ENCODE measurements around the gene PDE4A. TPM values are rescaled to one million over a fixed set of nuclear protein-coding genes. Genes with fewer than 3 reads are reported as not detected.

Gene PDE4A
- total and polyA plus RNA-seq, 10 of the 15 experiments (the other 5 are each of a cell fraction or from before 2014, with no cell fraction given), result 0.24 to 13.3 (median 4.9) TPM

GRCh38 chr19:10422046-10422461, 1.7 kb downstream of the PDE4A start:
- Histone ChIP-seq H3K9ac (ENCODE audit: control insufficient read depth, insufficient read depth, low read length) (no peak overlapping the region), H3K9me3 (replicated peaks; ENCODE audit: control insufficient read depth, insufficient read depth, low read length) (no peaks in the 10 kb centered on the region), H3K79me2 (ENCODE audit: control insufficient read depth, insufficient read depth, low read length) (no peaks in the 10 kb centered on the region), H3K27me3 (replicated peaks in 1 of 2; ENCODE audit: control insufficient read depth in 2 of 2, insufficient read depth in 2 of 2, low read length in 1 of 2) (peaks cover 0 to 17% of the 10 kb centered on the region in 2 experiments; a peak in 3 of 4 replicates), H4K20me1 (ENCODE audit: control insufficient read depth, insufficient read depth) (no peaks in the 10 kb centered on the region; the same call in 1 of the 2 replicates), H3K27ac (ENCODE audit: control insufficient read depth, insufficient read depth) (no peak overlapping the region), H2AFZ (ENCODE audit: control insufficient read depth, low read depth, low read length) (no peak overlapping the region), H3K4me2 (ENCODE audit: control insufficient read depth, insufficient read depth) (peak overlapping the region; percentile 65; the same call in 1 of the 2 replicates), H3K4me3 (no peak overlapping the region), H3K4me1 (ENCODE audit: control insufficient read depth, insufficient read depth, low read length) (peaks cover 56% of the 10 kb centered on the region), H3K36me3 (ENCODE audit: control insufficient read depth in 2 of 2, insufficient read depth in 2 of 2, low read length in 1 of 2) (no peaks in the 10 kb centered on the region)
- no peak for TF ChIP-seq RCOR1 (conservative IDR thresholded peaks at IDR 0.05; ENCODE audit: low read depth, low read length)
- peak; percentile 39 for TF ChIP-seq BCL3 (IDR thresholded peaks at IDR 0.05; ENCODE audit: borderline replicate concordance, insufficient read depth, low read depth, low read length, poor library complexity, severe bottlenecking)
- FAIRE-seq (no peak), ATAC-seq (no peak), DNase-seq (ENCODE audit: low read depth, low spot score) (no peak)
- 18% methylated on average over 4 of the region's 4 CpGs for WGBS (ENCODE audit: insufficient coverage, insufficient replicate concordance, low lambda C conversion rate, missing lambda C conversion rate)
- in situ Hi-C loops (cut with MboI) (no loop called here), intact Hi-C loops (cut with micrococcal nuclease; ENCODE audit: unreplicated experiment) (no loop called here)
- ChIA-PET POLR2A (interaction anchor here (0.5 to 7.8 kb wide), 6 partner anchors 8 to 185 kb away, joined by 3 to 122 read pairs (median 5); partner anchors contain the start of gene CDC37), CTCF (interaction anchor here (1.1 to 28.5 kb wide), 5 partner anchors 3 to 163 kb away, joined by 3 to 1053 read pairs (median 5); partner anchors contain the start of genes CDC37 and PDE4A), RAD21 (ENCODE audit: unreplicated experiment) (interaction anchor here (0.7 to 10.2 kb wide), 7 partner anchors 8 to 279 kb away, joined by 3 to 209 read pairs (median 3); partner anchors contain the start of genes CDC37 and QTRT1), SMC1A (ENCODE audit: uncharacterized antibody, unreplicated experiment) (interaction anchor here (1.7 to 17.7 kb wide), 2 partner anchors 11 to 15 kb away, joined by 12 to 364 read pairs; partner anchors contain the start of gene CDC37)
- no TSS peak for BruUV-seq (replicated peaks)

- H3K36me3 ChIP-seq (ENCODE audit: control insufficient read depth in 2 of 2, insufficient read depth in 2 of 2, low read length in 1 of 2), result no peaks in the 10 kb centered on the region
- H3K79me2 ChIP-seq (ENCODE audit: control insufficient read depth, insufficient read depth, low read length), result no peaks in the 10 kb centered on the region
- H3K9me3 ChIP-seq (replicated peaks; ENCODE audit: control insufficient read depth, insufficient read depth, low read length), result no peaks in the 10 kb centered on the region
- DNase-seq (ENCODE audit: low read depth, low spot score), result no peak
- no peak overlapping the region for H3K4me3 ChIP-seq
- CTCF ChIA-PET, result interaction anchor here (0.9 to 28.5 kb wide), 4 partner anchors 2 to 89 kb away, joined by 3 to 1053 read pairs (median 529); partner anchors contain the start of genes CDC37 and PDE4A
- peaks cover 63% of the 10 kb centered on the region for H3K4me1 ChIP-seq (ENCODE audit: control insufficient read depth, insufficient read depth, low read length)
- intact Hi-C loops (cut with micrococcal nuclease; ENCODE audit: unreplicated experiment), result no loop called here
- RAD21 ChIA-PET (ENCODE audit: unreplicated experiment), result interaction anchor here (1.1 to 10.2 kb wide), 2 partner anchors 9 to 16 kb away, joined by 5 to 209 read pairs; partner anchors contain the start of gene CDC37
- in situ Hi-C loops (cut with MboI), result no loop called here
- no TSS peak for BruUV-seq (replicated peaks)
- no peak overlapping the region for H3K9ac ChIP-seq (ENCODE audit: control insufficient read depth, insufficient read depth, low read length)
- no peak for ATAC-seq
- POLR2A ChIA-PET, result interaction anchor here (0.6 to 7.2 kb wide), 3 partner anchors 9 to 64 kb away, joined by 3 to 78 read pairs (median 28); partner anchors contain the start of gene CDC37
- WGBS (ENCODE audit: insufficient coverage, insufficient replicate concordance, low lambda C conversion rate, missing lambda C conversion rate), result 93% methylated on average over 2 of the region's 3 CpGs
- no peak overlapping the region for H3K27ac ChIP-seq (ENCODE audit: control insufficient read depth, insufficient read depth)
- FAIRE-seq, result no peak
- H3K4me2 ChIP-seq (ENCODE audit: control insufficient read depth, insufficient read depth), result no peak overlapping the region
- peaks cover 0 to 13% of the 10 kb centered on the region in 2 experiments; a peak in 3 of 4 replicates for H3K27me3 ChIP-seq (replicated peaks in 1 of 2; ENCODE audit: control insufficient read depth in 2 of 2, insufficient read depth in 2 of 2, low read length in 1 of 2)
- SMC1A ChIA-PET (ENCODE audit: uncharacterized antibody, unreplicated experiment), result interaction anchor here (3.6 to 17.7 kb wide), 2 partner anchors 12 to 13 kb away, joined by 23 to 364 read pairs; partner anchors contain the start of gene CDC37
- H2AFZ ChIP-seq (ENCODE audit: control insufficient read depth, low read depth, low read length), result no peak overlapping the region
- H4K20me1 ChIP-seq (ENCODE audit: control insufficient read depth, insufficient read depth), result no peaks in the 10 kb centered on the region; the same call in 1 of the 2 replicates
- TF ChIP-seq KLF5 (IDR thresholded peaks at IDR 0.05; ENCODE audit: partially characterized antibody) (no peak), E2F4 (IDR thresholded peaks at IDR 0.05; ENCODE audit: low read depth, low read length) (no peak)
These were observed 2.5 kb downstream of the PDE4A start for GRCh38 chr19:10422846-10423245.

All from GM12878 (cell line).